ENCODE data around the gene CD48.

CD48 gene, protein sequence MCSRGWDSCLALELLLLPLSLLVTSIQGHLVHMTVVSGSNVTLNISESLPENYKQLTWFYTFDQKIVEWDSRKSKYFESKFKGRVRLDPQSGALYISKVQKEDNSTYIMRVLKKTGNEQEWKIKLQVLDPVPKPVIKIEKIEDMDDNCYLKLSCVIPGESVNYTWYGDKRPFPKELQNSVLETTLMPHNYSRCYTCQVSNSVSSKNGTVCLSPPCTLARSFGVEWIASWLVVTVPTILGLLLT

GRCh38 chr1:160711602-160712311 is at the start of gene CD48:
TSS of gene CD48 (minus strand) at chr1:160711822. CDS start at chr1:160711763, 59 bp downstream.
- FAIRE-seq (peak; percentile 98), DNase-seq (ENCODE audit: insufficient read length, low spot score) (no peak)

DNA sequence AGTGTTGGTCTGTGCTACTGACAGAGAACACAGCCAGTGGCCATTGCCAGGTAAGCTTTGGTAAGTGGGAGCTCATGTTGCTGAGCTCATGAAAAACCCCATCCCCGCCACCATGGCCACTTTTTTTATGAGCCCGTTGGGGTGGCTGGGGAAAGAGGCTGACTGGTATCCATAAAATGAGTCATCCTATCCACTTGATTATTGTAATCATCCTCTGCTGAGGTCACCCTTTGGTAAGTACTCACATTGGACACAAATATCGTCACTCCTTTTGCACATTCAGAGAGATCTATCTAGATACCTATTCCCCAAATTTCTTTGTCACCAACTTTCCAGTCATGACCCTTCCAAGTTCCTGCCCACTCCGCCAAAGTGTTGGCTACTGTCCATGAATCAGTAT is 49.4 kb upstream of the CD48 start:
- FAIRE-seq (no peak), DNase-seq (ENCODE audit: insufficient read length, low spot score) (no peak)

- no peak for FAIRE-seq
Observed at GRCh38 chr1:160759740-160760139, 48.1 kb upstream of the CD48 start.

DNA sequence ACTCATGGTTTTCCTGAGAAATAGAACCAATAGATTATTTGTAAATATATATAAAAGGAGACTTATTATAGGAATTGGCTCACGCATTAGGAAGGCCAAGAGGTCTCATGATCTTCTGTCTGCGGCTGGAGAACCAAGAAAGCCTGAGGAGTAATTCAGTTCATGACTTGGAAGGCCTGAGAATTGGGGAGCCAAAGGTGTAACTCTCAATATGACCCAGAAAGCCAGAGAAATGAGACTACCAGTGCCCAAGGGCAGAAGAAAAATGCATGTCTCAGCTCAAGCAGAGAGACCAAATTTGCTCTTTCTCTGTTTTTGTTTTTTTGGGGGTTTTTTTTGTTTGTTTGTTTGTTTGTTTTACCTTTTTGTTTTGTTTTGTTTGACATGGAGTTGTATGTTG is 46.9 kb upstream of the CD48 start:
- DNase-seq (ENCODE audit: insufficient read length, low spot score) (no peak), FAIRE-seq (no peak)

More at GRCh38 chr1:160759740-160760139, 48.1 kb upstream of the CD48 start:
- DNase-seq (ENCODE audit: insufficient read length, low spot score) = no peak

DNA sequence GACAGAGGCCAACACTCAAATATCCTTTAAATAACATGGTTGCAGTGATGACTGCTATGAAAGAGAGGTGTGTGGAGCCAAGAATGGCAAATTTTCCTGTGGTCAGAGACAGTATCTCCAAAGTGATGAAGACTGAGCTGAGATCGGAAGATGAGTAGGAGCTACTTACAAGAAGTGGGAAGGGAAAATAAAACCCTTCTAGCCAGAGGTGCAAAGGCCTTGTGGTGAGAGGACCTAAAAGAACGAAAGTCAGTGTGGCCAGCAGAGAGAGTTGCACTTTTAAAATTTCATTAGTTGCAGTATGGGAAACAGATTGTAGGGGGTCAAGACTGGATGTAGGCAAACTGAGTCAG is 45.2 kb upstream of the CD48 start:
- FAIRE-seq (peak; percentile 68), DNase-seq (ENCODE audit: insufficient read length, low spot score) (no peak)

DNA sequence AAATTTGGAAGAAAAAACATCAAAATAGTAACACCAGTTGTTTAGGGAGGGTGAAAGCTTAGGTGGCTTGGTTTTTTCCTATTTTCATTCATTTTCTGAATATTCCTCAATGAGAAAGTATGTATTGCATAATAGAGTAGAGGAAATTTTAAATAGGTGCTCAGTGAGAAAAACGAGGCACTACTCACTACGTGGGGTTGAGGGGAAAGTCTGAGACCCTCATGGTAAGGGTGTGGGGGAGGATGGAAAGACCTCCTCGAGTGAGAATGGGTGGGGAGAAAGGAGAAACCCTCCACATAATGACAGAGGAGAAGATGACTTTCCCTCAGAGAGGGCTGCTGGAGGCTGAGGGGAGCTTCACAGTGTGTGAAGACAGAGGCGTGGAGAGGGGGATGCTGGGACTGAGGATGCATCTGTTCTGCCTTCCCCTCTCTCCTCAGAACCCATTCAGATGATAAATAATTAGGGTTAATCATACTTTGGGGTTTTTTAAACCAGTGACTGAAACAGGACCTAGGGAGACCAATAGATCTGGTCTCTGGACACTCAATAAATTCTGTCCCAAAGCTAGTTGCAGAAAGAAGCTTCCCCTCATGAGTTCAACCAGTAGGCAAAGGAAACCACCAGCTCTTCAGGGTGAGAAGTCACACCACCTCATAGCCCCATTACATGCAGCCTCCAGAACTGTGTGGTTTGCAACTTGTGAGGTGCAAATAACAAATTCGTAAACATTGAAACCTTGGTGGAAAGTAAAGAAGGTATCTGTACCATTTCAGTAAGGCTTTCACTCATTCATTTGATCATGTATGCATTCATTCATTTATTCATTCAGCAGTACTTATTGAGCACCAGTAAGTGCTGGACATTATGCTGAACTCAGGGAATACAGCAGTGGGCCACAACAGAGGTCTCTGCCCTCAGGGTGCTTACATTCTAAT is 44.6 kb upstream of the CD48 start:
- DNase-seq (ENCODE audit: insufficient read length, low spot score) (no peak), FAIRE-seq (peak; percentile 80)

DNA sequence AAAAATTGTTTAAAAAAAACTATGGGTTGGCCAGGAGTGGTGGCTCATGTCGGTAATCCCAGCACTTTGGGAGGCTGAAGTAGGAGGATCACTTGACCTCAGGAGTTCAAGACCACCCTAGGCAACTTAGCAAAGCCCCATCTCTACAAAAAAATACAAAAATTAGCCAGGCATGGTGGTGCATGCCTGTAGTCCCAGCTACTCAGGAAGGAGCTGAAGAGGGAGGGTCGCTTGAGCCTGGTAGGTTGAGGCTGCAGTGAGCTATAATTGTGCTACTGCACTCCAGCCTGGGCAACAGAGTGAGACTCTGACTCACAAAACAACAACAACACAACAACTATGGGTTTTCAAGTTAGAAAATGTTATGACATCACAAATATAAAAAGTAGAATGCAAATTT is 43.8 kb upstream of the CD48 start:
- FAIRE-seq = no peak

DNA sequence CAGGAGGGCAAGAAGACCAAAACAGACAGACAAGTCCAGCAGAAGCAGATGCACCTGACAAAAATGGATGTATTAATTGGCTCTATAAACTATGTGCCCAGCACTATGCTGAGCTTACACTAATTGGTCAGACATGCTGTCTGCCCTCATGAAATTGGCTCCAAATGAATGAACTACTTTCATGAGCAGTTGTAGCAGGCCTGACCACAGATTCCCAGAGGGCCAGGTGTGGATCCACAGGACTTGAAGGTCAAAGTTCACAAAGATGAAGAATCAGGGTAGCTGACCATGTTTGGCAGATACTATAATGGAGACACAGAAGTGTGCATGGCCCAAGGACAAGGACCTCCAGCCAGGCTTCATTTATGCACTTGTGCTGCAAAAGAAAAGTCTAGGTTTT is 42.0 kb upstream of the CD48 start:
- no peak for DNase-seq (ENCODE audit: insufficient read length, low spot score)
- FAIRE-seq = peak; percentile 18

More for the DNA sequence above, 43.8 kb upstream of the CD48 start:
- DNase-seq (ENCODE audit: insufficient read length, low spot score) = no peak

DNA sequence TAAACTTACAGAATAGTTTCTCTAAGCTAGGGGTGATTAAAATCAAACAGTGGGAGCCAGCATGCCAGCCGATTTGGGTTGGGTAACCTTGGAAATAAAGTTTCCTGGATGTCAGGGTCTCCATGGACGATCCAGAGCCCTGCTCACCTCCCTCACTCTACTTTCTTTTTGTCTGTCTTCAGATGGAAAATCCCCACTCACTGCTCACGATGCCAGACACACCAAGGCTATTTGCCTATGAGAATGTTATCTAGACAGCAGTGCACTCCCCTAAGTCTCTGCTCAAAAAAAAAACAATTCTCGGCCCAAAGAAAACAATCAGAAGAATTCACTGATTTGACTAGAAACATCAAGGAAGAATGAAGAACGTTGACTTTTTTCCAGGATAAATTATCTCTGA is 41.3 kb upstream of the CD48 start:
- no peak for FAIRE-seq

GRCh38 chr1:160752406-160752805 is 40.8 kb upstream of the CD48 start:
- no peak for DNase-seq (ENCODE audit: insufficient read length, low spot score)
- peak; percentile 8 for FAIRE-seq

More for the DNA sequence above, 41.3 kb upstream of the CD48 start:
- DNase-seq (ENCODE audit: insufficient read length, low spot score) = no peak

DNA sequence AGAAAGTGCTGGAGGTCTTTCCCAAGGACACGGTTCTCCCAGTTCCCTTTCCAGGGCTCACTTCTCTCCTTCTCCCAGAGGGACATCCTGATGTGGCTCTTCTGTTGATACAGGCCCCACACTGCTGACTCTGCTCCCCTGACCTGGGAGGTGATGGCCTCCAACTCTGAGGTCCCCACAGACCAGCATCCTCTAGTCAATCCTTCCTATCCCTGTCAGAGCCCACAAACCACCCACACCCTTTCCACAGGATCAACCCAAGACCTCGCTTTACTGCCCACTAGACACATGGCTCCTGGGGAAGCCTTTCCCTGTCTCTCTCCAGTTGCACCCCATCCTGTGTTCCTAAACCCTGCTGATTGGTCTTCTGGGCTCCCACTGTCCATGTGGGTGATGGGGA is 39.0 kb upstream of the CD48 start:
- no peak for DNase-seq (ENCODE audit: insufficient read length, low spot score)
- no peak for FAIRE-seq

GRCh38 chr1:160748878-160749269 is 37.3 kb upstream of the CD48 start:
- peak; percentile 82 for FAIRE-seq
- DNase-seq (ENCODE audit: insufficient read length, low spot score) = no peak

- DNase-seq (ENCODE audit: insufficient read length, low spot score) = no peak
- no peak for FAIRE-seq
Observed at GRCh38 chr1:160748181-160748877, 36.7 kb upstream of the CD48 start.

DNA sequence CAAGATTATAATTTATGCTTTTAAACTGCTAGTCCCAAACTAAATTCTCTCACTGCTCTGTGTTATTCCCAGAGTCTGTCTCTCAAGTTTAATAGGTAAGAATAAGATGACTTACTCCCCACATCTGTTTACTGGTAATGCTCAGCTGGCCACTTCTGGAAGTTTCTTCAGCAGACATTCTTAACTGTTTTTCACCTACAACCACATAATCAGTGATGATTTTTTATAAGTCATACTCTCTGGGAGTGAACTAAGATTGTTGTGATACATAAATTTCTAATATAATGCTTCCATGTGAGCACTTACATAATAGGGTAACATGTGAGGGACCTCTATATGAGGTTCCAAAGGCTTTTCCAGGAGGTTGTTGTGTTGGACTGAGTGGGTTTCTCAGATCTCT is 36.1 kb upstream of the CD48 start:
- FAIRE-seq = no peak
- no peak for DNase-seq (ENCODE audit: insufficient read length, low spot score)

GRCh38 chr1:160746836-160747500 is 35.3 kb upstream of the CD48 start:
- DNase-seq (ENCODE audit: insufficient read length, low spot score) = no peak
- FAIRE-seq = peak; percentile 14

GRCh38 chr1:160745551-160745950 is 33.9 kb upstream of the CD48 start:
- DNase-seq (ENCODE audit: insufficient read length, low spot score) (no peak), FAIRE-seq (peak; percentile 78)

DNA sequence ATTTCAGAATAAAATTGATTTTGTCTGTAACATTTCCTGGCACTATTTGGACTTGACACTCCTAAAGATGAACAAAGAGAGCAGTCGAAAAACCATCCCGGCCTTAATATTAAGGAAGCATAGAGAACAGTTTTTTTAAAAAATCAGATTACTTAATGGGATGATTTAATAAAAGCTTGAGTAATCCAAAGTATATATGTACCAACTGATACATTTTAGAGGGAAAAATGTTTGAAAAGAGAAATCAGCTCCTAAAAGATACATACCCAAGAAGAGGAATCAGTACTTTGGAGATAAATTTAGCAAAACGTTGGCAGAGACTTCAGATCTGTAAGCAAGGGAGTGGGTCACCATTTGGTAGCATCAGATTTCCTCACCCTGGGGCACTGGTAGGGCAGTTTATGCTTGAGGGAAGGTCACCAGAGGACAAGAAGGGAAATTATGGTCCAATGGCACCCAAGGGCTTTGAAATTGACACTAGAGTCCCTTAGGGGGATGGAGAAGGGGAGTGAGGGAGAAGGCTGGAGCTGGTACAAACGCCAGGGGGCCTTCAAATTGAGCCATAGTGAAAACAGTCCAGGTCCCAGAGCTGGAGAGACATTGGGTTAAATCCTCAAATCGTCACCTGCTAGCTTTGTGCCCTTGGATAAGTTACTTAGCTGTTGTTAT is 33.4 kb upstream of the CD48 start:
- peak; percentile 53 for FAIRE-seq
- DNase-seq (ENCODE audit: insufficient read length, low spot score) = no peak

DNA sequence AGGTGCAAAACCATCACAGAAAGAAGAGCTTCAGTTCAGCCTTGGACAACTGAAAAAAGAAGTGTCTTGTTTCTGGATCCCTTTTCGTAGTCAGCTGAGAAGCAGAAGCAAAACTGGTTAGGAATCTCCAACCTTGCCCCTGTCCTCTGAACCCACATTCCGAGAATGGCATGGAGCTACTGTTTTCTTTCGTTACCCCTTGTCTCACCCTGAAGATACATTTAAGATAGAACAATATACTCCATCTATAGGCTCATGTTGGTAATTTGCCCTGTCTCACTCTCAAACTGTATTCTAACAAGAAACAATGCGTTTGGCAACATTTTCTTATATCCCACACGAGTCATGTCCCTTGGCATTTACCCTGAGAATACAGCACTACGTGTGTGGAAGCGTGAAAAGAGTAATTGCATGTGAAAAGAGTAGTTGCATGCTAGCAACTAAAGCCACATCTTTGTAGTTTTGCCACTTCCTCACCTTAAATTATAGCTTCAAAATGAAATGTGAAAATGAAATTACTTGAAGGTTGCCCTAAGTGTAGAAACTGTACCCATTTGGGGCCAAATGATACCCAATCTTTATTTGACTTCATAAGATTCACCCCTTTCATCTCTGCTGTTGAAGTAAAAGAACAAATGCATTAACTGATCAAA is 32.7 kb upstream of the CD48 start:
- peak; percentile 87 for FAIRE-seq
- no peak for DNase-seq (ENCODE audit: insufficient read length, low spot score)

DNA sequence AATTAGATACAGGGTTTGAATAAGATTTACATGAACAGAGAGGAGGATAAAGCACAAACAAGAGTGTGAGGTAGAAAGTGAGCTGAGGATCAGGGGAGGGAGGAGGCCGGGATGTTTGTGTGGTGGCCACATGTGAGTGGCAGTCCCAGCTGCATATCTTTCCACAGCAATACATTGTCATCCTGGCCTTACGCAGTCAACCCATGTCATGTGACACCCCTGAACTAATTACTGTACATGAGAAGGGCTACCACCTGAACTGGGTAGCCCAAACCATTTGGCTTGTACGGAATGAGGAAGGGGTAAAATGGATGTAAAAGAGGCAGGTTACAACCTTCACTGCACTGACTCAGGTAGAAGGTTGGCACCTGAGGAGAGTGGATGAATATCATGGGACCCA is 31.6 kb upstream of the CD48 start:
- FAIRE-seq (peak; percentile 66), DNase-seq (ENCODE audit: insufficient read length, low spot score) (no peak)
